ENCODE measurements around the gene SV2B.

Gene SV2B

DNA sequence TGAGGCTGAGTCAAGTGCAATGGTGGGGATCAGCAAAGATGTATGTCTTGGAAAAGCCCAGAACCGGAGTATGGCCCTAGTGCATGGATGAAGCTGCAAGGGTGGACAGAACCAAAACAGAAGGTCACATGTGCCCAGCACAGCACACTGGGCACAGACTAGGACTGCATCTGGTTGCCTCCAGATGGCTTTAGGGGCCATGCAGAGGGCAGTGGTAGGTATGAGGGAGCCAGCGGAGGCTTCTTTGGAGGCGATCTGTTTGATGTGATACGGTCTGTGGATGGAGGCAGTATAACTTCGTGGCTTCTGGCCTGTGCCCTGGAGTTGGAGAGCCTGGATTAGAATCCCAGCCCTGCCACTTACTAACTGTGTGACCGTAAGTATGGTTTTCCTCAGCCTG, 29.4 kb downstream of the SV2B start:
- no peak for DNase-seq (ENCODE audit: low read depth)
- no peak overlapping the region for H3K4me3 ChIP-seq (ENCODE audit: control insufficient read depth, low read depth, low read length)
- no peak for TF ChIP-seq CTCF (IDR thresholded peaks at IDR 0.05; ENCODE audit: control insufficient read depth, insufficient read depth, low read depth, low read length, missing control alignments)

- no peak for TF ChIP-seq CTCF (IDR thresholded peaks at IDR 0.05; ENCODE audit: control insufficient read depth, insufficient read depth, low read depth, low read length, missing control alignments)
- DNase-seq (ENCODE audit: low read depth): no peak
- no peak overlapping the region for H3K4me3 ChIP-seq (ENCODE audit: control insufficient read depth, low read depth, low read length)
Measured at GRCh38 chr15:91132079-91132478, 32.0 kb downstream of the SV2B start.

DNA sequence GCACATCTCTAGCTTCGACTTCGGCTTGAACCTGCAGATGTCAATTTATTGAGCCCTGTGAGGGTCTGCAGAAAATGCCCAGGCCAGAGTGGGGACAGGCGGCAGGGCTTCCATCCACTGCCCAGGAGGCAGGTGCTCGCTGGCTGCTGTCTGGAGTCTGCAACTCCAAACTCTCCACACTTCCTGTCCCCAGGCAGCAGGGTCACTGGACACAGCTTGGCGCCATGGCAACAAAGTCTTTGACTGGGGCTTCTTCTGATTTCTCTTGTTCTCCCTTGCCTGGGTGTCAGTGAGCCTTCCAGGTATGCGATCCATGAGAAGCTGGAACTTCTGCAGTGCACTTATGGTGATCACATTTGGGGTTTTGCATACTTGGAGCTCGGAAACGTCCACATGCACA, 33.5 kb downstream of the SV2B start:
- no peak for TF ChIP-seq CTCF (IDR thresholded peaks at IDR 0.05; ENCODE audit: control insufficient read depth, insufficient read depth, low read depth, low read length, missing control alignments)
- DNase-seq (ENCODE audit: low read depth): no peak
- H3K4me3 ChIP-seq (ENCODE audit: control insufficient read depth, low read depth, low read length): no peak overlapping the region

DNA sequence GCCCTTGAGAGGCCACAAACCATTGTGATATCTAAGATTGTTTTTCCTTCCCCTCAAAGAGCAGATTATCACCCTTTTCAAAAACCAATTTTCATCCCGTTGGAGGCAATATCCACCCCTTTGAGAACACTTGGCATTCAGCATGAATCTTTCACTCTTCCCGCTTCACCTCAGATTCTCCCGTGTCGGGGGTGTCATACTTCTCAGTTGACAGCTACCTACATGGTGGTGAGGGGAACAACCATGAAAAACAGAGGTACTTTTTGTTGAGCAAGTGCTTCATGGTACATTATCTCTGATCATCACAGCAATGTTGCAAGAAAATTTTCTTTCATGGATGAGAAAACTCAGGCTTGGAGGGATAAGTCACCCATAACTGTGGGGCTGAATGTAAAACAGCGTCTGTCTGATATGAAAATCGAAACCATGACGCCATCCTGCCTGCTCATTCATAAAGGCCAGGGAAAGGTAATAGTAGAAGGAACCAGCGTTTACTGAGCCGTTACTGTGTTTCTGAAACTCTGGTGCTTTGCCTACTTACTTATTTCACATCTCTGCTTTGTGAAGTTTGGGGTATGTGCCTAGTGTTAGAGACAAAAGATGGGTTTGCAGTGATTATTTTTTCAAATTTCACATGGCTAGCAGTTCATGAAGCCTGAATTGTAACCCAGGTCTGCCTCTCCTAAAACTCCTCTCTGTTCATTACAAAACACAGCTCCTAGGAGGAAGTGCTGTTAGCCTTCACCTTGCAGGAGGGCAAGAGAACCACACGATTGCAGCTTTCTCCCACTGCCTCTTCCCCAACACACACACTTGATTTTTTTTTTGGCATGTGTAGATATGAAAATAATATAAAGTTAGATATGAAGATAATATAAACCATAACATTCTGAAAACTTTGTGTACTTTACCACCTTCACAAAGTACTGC, 35.4 kb downstream of the SV2B start:
- no peak overlapping the region for H3K4me3 ChIP-seq (ENCODE audit: control insufficient read depth, low read depth, low read length)
- DNase-seq (ENCODE audit: low read depth): no peak
- TF ChIP-seq CTCF (IDR thresholded peaks at IDR 0.05; ENCODE audit: control insufficient read depth, insufficient read depth, low read depth, low read length, missing control alignments): no peak

- no peak for TF ChIP-seq CTCF (IDR thresholded peaks at IDR 0.05; ENCODE audit: control insufficient read depth, insufficient read depth, low read depth, low read length, missing control alignments)
- DNase-seq (ENCODE audit: low read depth): no peak
- H3K4me3 ChIP-seq (ENCODE audit: control insufficient read depth, low read depth, low read length): no peak overlapping the region
Measured at GRCh38 chr15:91136386-91136923, 36.4 kb downstream of the SV2B start.

DNA sequence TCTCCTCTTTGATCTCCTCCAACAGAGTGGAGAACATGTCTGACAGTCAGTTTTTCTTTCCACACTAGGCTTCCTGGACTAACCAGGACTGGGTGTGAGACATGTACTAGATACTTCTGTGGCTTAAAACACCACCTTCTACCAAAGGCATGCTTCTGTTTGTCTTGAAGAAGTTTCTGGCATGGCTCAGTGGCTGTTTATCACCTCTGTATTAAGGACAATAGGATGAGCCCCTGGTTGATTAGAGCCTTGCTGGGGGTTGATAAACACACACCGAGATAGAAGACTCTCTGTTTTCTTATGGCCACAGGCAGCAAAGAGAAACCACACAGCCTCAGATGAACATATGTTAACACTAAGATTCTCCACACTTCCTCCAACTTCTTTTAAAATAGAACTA, 40.5 kb downstream of the SV2B start:
- no peak overlapping the region for H3K4me3 ChIP-seq (ENCODE audit: control insufficient read depth, low read depth, low read length)
- no peak for DNase-seq (ENCODE audit: low read depth)
- no peak for TF ChIP-seq CTCF (IDR thresholded peaks at IDR 0.05; ENCODE audit: control insufficient read depth, insufficient read depth, low read depth, low read length, missing control alignments)
